Uterine smooth muscle cell (primary cell): ENCODE measurements around the gene BOD1. TPM values are rescaled to one million over a fixed set of nuclear protein-coding genes. Genes with fewer than 3 reads are reported as not detected.

Experiments
- total RNA-seq: library from RNA; depleted of rRNA; stranded (reverse); fragments of >200 nt; gene quantifications from 2 replicates; pipeline ENCODE4 v1.2.3, GENCODE V29; 2014

Gene BOD1
- 71.5 and 96.0 TPM in 2 replicates for total RNA-seq

GRCh38 chr5:173616577-173617118 is at the start of gene BOD1:
Gene BOD1, minus strand, starts transcription at chr5:173616650. Its CDS starts 214 bp downstream, at chr5:173616436.

